Body of pancreas (tissue), 4 donors: ENCODE results near the gene RBP3. TPM values are rescaled to one million over a fixed set of nuclear protein-coding genes. Genes with fewer than 3 reads are reported as not detected.

Experiments used
- ATAC-seq: fragments of 150-250 bp; one replicate; pipeline ENCODE4 v1.9.1; 2016
- DNase-seq, 4 donors: peaks; one replicate each; pipeline ENCODE4 v3.0.0-alpha.2; 2019
- H3K27ac ChIP-seq, 4 donors: fragments of 200-600 bp; sonication (generic); 1 replicate in 3 of 4; 2 replicates in 1 of 4; pipeline versions ENCODE4 v1.5.1 to v1.6.1; 2016 to 2019; ENCODE audit warnings: mild to moderate bottlenecking in 1 of 4, mixed read lengths in 1 of 4, moderate library complexity in 1 of 4
- H3K27me3 ChIP-seq, 2 donors: fragments of 200-600 bp; sonication (generic); one replicate each; pipeline ENCODE4 v1.6.0; 2016; ENCODE audit warnings: mild to moderate bottlenecking in 1 of 2
- H3K36me3 ChIP-seq, 2 donors: fragments of 200-600 bp; sonication (generic); replicated peaks in 1 of 2; 2 replicates each; pipeline ENCODE4 v1.5.1; 2016; ENCODE audit warnings: low read depth in 2 of 2; ENCODE audit not compliant: insufficient read depth in 1 of 2
- H3K4me1 ChIP-seq: fragments of 200-600 bp; sonication (generic); one replicate; pipeline ENCODE4 v1.6.0; 2016
- H3K4me3 ChIP-seq, 2 donors: fragments of 200-600 bp; sonication (generic); 1 replicate in 1 of 2; 2 replicates in 1 of 2; pipeline ENCODE4 v1.5.1; 2016 to 2019
- H3K9me3 ChIP-seq, 3 donors: fragments of 200-600 bp; sonication (generic); 1 replicate in 2 of 3; 2 replicates in 1 of 3; pipeline ENCODE4 v1.5.1; 2016
- CTCF ChIP-seq, 7 experiments: fragments of 450-650 bp in 4 of 7; fragments of 200-600 bp in 3 of 7; sonication (generic) in 3 of 7; IDR thresholded peaks; one replicate each; pipeline ENCODE4 v1.5.1; 2016 to 2019; ENCODE audit warnings: antibody characterized with exemption in 7 of 7
- POLR2A ChIP-seq, 3 donors: fragments of 450-650 bp; IDR thresholded peaks; one replicate each; pipeline ENCODE4 v1.6.1; 2016; ENCODE audit warnings: antibody characterized with exemption in 3 of 3, mild to moderate bottlenecking in 2 of 3
- WGBS, 2 donors: methylation state at CpG; one replicate each; pipeline ENCODE4 v1.1.5; 2017; 5-methylcytosine and 5-hydroxymethylcytosine counted together
- intact Hi-C: fragments of 100-400 bp; cut with DNase I; formaldehyde crosslinking; loops from one replicate; pipeline ENCODE4 v1.15.1; 2023
- total RNA-seq, 2 donors: library from RNA; depleted of rRNA; stranded (reverse); fragments of >200 nt; gene quantifications; one replicate each; pipeline ENCODE4 v1.1.0, GENCODE V29; 2016

RBP3 gene
- total RNA-seq, 2 donors from 2014 or later, result not detected

DNA sequence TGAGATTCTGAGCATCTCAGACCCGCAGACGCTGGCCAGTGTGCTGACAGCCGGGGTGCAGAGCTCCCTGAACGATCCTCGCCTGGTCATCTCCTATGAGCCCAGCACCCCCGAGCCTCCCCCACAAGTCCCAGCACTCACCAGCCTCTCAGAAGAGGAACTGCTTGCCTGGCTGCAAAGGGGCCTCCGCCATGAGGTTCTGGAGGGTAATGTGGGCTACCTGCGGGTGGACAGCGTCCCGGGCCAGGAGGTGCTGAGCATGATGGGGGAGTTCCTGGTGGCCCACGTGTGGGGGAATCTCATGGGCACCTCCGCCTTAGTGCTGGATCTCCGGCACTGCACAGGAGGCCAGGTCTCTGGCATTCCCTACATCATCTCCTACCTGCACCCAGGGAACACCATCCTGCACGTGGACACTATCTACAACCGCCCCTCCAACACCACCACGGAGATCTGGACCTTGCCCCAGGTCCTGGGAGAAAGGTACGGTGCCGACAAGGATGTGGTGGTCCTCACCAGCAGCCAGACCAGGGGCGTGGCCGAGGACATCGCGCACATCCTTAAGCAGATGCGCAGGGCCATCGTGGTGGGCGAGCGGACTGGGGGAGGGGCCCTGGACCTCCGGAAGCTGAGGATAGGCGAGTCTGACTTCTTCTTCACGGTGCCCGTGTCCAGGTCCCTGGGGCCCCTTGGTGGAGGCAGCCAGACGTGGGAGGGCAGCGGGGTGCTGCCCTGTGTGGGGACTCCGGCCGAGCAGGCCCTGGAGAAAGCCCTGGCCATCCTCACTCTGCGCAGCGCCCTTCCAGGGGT lies 703 bp downstream of the RBP3 start:
- Histone ChIP-seq H3K27ac (no peak overlapping the region), H3K4me3 (no peak overlapping the region), H3K27me3 (no peaks in the 10 kb centered on the region), H3K36me3 (no peaks in the 10 kb centered on the region), H3K9me3 (no peaks in the 10 kb centered on the region), H3K4me1 (no peaks in the 10 kb centered on the region)
- WGBS, 2 donors, result 81 to 86% methylated on average over 21 to 34 of the region's 36 CpGs
- intact Hi-C loops, result no loop called here
- no peak for ATAC-seq
- TF ChIP-seq CTCF (IDR thresholded peaks at IDR 0.05), result no peak
- no peak for TF ChIP-seq POLR2A (IDR thresholded peaks at IDR 0.05)
- no peak for DNase-seq

DNA sequence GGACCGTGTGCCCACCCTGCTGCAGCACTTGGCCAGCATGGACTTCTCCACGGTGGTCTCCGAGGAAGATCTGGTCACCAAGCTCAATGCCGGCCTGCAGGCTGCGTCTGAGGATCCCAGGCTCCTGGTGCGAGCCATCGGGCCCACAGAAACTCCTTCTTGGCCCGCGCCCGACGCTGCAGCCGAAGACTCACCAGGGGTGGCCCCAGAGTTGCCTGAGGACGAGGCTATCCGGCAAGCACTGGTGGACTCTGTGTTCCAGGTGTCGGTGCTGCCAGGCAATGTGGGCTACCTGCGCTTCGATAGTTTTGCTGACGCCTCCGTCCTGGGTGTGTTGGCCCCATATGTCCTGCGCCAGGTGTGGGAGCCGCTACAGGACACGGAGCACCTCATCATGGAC lies 1.4 kb downstream of the RBP3 start:
- H3K4me1 ChIP-seq, result no peaks in the 10 kb centered on the region
- ATAC-seq, result no peak
- TF ChIP-seq CTCF (IDR thresholded peaks at IDR 0.05) (no peak), POLR2A (IDR thresholded peaks at IDR 0.05) (no peak)
- DNase-seq, result no peak
- H3K27me3 ChIP-seq, result no peaks in the 10 kb centered on the region
- WGBS, 2 donors, result 91 to 92% methylated on average over 9 to 20 of the region's 22 CpGs
- intact Hi-C loops, result no loop called here
- no peaks in the 10 kb centered on the region for H3K9me3 ChIP-seq
- H3K4me3 ChIP-seq, result no peak overlapping the region
- H3K27ac ChIP-seq, result no peak overlapping the region
- no peaks in the 10 kb centered on the region for H3K36me3 ChIP-seq

DNA sequence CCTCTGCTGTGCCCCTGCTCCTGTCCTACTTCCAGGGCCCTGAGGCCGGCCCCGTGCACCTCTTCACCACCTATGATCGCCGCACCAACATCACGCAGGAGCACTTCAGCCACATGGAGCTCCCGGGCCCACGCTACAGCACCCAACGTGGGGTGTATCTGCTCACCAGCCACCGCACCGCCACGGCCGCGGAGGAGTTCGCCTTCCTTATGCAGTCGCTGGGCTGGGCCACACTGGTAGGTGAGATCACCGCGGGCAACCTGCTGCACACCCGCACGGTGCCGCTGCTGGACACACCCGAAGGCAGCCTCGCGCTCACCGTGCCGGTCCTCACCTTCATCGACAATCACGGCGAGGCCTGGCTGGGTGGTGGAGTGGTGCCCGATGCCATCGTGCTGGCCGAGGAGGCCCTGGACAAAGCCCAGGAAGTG lies 1.8 kb downstream of the RBP3 start:
- DNase-seq (no peak), ATAC-seq (no peak)
- Histone ChIP-seq H3K9me3 (no peaks in the 10 kb centered on the region), H3K4me3 (no peak overlapping the region), H3K27ac (no peak overlapping the region), H3K36me3 (no peaks in the 10 kb centered on the region), H3K27me3 (no peaks in the 10 kb centered on the region), H3K4me1 (no peaks in the 10 kb centered on the region)
- WGBS, 2 donors, result 93 to 94% methylated on average over 6 to 30 of the region's 31 CpGs
- intact Hi-C loops, result no loop called here
- TF ChIP-seq POLR2A (IDR thresholded peaks at IDR 0.05) (no peak), CTCF (IDR thresholded peaks at IDR 0.05) (no peak)

- no peak for TF ChIP-seq POLR2A (IDR thresholded peaks at IDR 0.05)
- TF ChIP-seq CTCF (IDR thresholded peaks at IDR 0.05), result no peak
- no peak for DNase-seq
- ATAC-seq, result no peak
- Histone ChIP-seq H3K4me3 (no peak overlapping the region), H3K36me3 (no peaks in the 10 kb centered on the region), H3K27ac (no peak overlapping the region), H3K9me3 (no peaks in the 10 kb centered on the region), H3K4me1 (no peaks in the 10 kb centered on the region), H3K27me3 (no peaks in the 10 kb centered on the region)
- intact Hi-C loops, result no loop called here
- WGBS, 2 donors, result 90 to 92% methylated on average over 12 to 39 of the region's 39 CpGs
These were observed 2.8 kb downstream of the RBP3 start for GRCh38 chr10:47350671-47351640.
